RPMI7951 (cell line): ENCODE results near the gene ADI1. TPM values are rescaled to one million over a fixed set of nuclear protein-coding genes. Genes with fewer than 3 reads are reported as not detected.
"Not testable (repeated sequence)": the region's sequence is repeated elsewhere in the genome, so short reads cannot be mapped to it uniquely, and the experiment has no call there.

Experiments
- DNase-seq: peaks from one replicate; pipeline ENCODE4 v3.0.0-alpha.2; 2012; ENCODE audit warnings: low read depth
- total RNA-seq: library from RNA; depleted of rRNA; stranded (reverse); fragments of >200 nt; shearing (Covaris generic); gene quantifications from 2 replicates; pipeline ENCODE4 v1.2.3, GENCODE V29; 2014; rRNA removed

The ADI1 gene
- total RNA-seq, 1 experiment from 2014 or later = 102 TPM

- not testable (repeated sequence) for DNase-seq
These were observed 70.9 kb downstream of the ADI1 start for GRCh38 chr2:3448441-3448911.

- no peak for DNase-seq
These were observed 71.5 kb downstream of the ADI1 start for GRCh38 chr2:3447789-3448317.

Other genes with a start within 250 kb of the ADI1 start
- 42.1 and 46.7 TPM in 2 replicates for gene EIPR1, start 141.7 kb downstream of the ADI1 start, total RNA-seq
- 53.6 and 60.6 TPM in 2 replicates for gene TRAPPC12, start 139.8 kb downstream of the ADI1 start, total RNA-seq
- gene RNASEH1, start 38.8 kb upstream of the ADI1 start, total RNA-seq = 24.9 and 29.3 TPM in 2 replicates
- gene RPS7, start 55.7 kb upstream of the ADI1 start, total RNA-seq = 2,566 and 3,002 TPM in 2 replicates
- gene COLEC11, start 75.6 kb upstream of the ADI1 start, total RNA-seq = 0.48 TPM in 1 of 2 replicates, not detected in the other
- gene ALLC, start 138.7 kb upstream of the ADI1 start, total RNA-seq = not detected in 2 replicates
- gene DCDC2C, start 184.0 kb upstream of the ADI1 start, total RNA-seq = not detected in 2 replicates